ENCODE measurements around the gene SCARB1.

SCARB1 gene

GRCh38 chr12:124780752-124781685 is 82.6 kb downstream of the SCARB1 start:
- no peak for ATAC-seq
- TF ChIP-seq ZFP3 (CRISPR knock-in tag; IDR thresholded peaks at IDR 0.05) (no peak), CREB5 (CRISPR knock-in tag; IDR thresholded peaks at IDR 0.05; ENCODE audit: low read depth) (no peak), ZC3H10 (CRISPR knock-in tag; IDR thresholded peaks at IDR 0.05) (no peak), ARNTL (CRISPR knock-in tag; IDR thresholded peaks at IDR 0.05; ENCODE audit: borderline replicate concordance, low read depth) (no peak), SNAI2 (CRISPR knock-in tag; IDR thresholded peaks at IDR 0.05) (no peak), CSRNP3 (CRISPR knock-in tag; IDR thresholded peaks at IDR 0.05) (no peak), PPARA (CRISPR knock-in tag; IDR thresholded peaks at IDR 0.05; ENCODE audit: borderline replicate concordance) (no peak), OSR1 (CRISPR knock-in tag; IDR thresholded peaks at IDR 0.05) (no peak), RARB (CRISPR knock-in tag; IDR thresholded peaks at IDR 0.05) (no peak), TCF4 (CRISPR knock-in tag; IDR thresholded peaks at IDR 0.05; ENCODE audit: borderline replicate concordance) (no peak)

DNA sequence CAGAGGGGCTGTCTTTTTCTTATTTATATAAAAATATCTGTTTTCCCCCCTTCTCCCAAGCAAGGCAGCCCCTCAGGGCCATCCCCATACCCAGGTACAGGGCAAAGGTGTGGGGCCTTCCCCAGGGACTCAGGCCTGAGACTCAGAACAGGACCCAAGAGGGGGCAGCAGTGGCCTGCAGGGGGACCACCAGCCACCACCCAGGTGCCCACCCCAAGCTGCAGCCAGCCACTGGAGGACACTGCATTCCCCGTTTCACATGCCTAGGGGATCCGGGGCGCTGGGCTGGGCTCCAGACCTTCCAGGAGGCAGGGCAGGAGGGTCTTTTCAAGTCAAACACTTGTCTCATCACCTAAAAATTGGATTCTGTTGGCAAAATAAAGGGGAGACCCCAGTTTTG is 83.3 kb downstream of the SCARB1 start:
- ATAC-seq = no peak
- TF ChIP-seq ISL1 (CRISPR knock-in tag; IDR thresholded peaks at IDR 0.05) = no peak
- TF ChIP-seq ESRRG (CRISPR knock-in tag; IDR thresholded peaks at IDR 0.05) = no peak
- TF ChIP-seq ZFP3 (CRISPR knock-in tag; IDR thresholded peaks at IDR 0.05) = no peak
- no peak for TF ChIP-seq GLIS3 (CRISPR knock-in tag; IDR thresholded peaks at IDR 0.05)
- no peak for TF ChIP-seq CSRNP3 (CRISPR knock-in tag; IDR thresholded peaks at IDR 0.05)
- no peak for TF ChIP-seq TSHZ2 (CRISPR knock-in tag; IDR thresholded peaks at IDR 0.05)
- TF ChIP-seq TCF4 (CRISPR knock-in tag; IDR thresholded peaks at IDR 0.05; ENCODE audit: borderline replicate concordance) = no peak
- TF ChIP-seq ZNF8 (CRISPR knock-in tag; IDR thresholded peaks at IDR 0.05) = no peak
- no peak for TF ChIP-seq ZNF70 (CRISPR knock-in tag; IDR thresholded peaks at IDR 0.05)

DNA sequence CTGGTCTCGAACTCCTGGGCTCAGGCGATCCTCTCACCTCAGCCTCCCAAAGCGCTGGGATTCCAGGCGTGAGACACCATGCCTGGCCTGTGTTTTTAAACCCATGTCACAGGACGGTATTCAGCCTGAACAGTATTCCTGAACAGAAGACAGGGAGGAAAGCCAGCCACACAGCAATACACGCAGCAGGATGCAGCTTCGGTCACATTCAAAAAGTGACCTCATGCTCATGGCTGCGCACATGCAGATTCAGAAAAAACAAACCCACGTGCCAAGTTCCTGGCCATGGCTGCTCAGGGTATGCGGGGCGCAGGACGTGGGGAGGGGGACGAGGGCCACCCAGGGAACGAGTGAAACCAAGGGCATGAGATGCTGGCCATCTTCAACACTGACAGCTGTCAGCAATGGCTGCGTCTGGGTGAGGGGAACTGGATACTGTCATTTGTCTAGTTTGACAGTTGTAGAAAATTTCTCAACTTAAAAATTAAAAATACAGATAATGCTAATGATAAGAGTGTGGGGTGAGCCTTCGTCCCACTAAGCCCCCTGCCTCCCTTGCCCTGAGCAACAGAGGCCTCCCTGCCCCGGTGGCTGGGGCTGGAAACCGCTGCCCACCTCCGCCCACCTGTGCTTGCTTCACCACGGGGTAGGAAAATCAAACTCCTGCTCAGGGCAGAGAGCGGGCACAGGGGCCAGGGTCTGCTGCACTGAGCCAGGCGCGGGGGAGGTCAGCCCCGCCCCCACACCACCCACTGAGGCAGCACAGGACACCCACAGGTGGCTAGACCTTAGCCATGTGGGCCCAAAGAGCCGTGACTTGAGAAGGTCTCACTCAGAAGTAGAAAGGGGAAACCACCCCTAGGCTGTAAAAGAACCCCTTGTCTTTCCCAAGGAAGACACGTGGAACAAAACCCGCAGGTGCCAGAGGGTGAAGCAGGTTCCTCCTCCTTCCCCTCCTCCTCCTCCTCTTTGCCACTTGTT is 84.2 kb downstream of the SCARB1 start:
- ATAC-seq = no peak
- TF ChIP-seq ZNF8 (CRISPR knock-in tag; IDR thresholded peaks at IDR 0.05) (no peak), TOX (CRISPR knock-in tag; IDR thresholded peaks at IDR 0.05; ENCODE audit: borderline replicate concordance) (no peak), ESRRG (CRISPR knock-in tag; IDR thresholded peaks at IDR 0.05) (no peak), ISL1 (CRISPR knock-in tag; IDR thresholded peaks at IDR 0.05) (no peak), CSDC2 (CRISPR knock-in tag; IDR thresholded peaks at IDR 0.05) (no peak), ZFP3 (CRISPR knock-in tag; IDR thresholded peaks at IDR 0.05) (no peak), ZC3H10 (CRISPR knock-in tag; IDR thresholded peaks at IDR 0.05) (no peak), ZFP30 (CRISPR knock-in tag; IDR thresholded peaks at IDR 0.05) (no peak), PPARA (CRISPR knock-in tag; IDR thresholded peaks at IDR 0.05; ENCODE audit: borderline replicate concordance) (no peak), CSRNP3 (CRISPR knock-in tag; IDR thresholded peaks at IDR 0.05) (no peak), RARB (CRISPR knock-in tag; IDR thresholded peaks at IDR 0.05) (no peak), SNAI2 (CRISPR knock-in tag; IDR thresholded peaks at IDR 0.05) (no peak), TSHZ2 (CRISPR knock-in tag; IDR thresholded peaks at IDR 0.05) (no peak), TCF4 (CRISPR knock-in tag; IDR thresholded peaks at IDR 0.05; ENCODE audit: borderline replicate concordance) (no peak), PATZ1 (CRISPR knock-in tag; IDR thresholded peaks at IDR 0.05; ENCODE audit: borderline replicate concordance) (no peak)
